KOPT-K1 (cell line): ENCODE measurements around the gene EFNB2.

Experiments
- H3K27ac ChIP-seq: fragments of 200-600 bp; sonication (generic); 2 replicates; pipeline ENCODE4 v1.5.1; 2016; ENCODE audit warnings: antibody characterized with exemption, mild to moderate bottlenecking, low read depth, low read length; ENCODE audit not compliant: poor library complexity, severe bottlenecking
- H3K36me3 ChIP-seq: fragments of 200-600 bp; sonication (generic); 2 replicates; pipeline ENCODE4 v1.5.1; 2017; ENCODE audit warnings: antibody characterized with exemption, mild to moderate bottlenecking, low read length, moderate library complexity; ENCODE audit not compliant: insufficient read depth
- H3K9me3 ChIP-seq: fragments of 200-600 bp; sonication (generic); 2 replicates; pipeline ENCODE4 v1.5.1; 2017; ENCODE audit warnings: antibody characterized with exemption, low read length, mild to moderate bottlenecking; ENCODE audit not compliant: insufficient read depth, poor library complexity, severe bottlenecking

Gene EFNB2

GRCh38 chr13:106522112-106522705 lies 13.3 kb downstream of the EFNB2 start:
- no peak overlapping the region for H3K27ac ChIP-seq
- no peaks in the 10 kb centered on the region for H3K9me3 ChIP-seq
- no peaks in the 10 kb centered on the region for H3K36me3 ChIP-seq

- H3K36me3 ChIP-seq: no peaks in the 10 kb centered on the region
- H3K27ac ChIP-seq: no peak overlapping the region
- no peaks in the 10 kb centered on the region for H3K9me3 ChIP-seq
These were observed 14.2 kb downstream of the EFNB2 start for GRCh38 chr13:106521095-106521799.

- Histone ChIP-seq H3K36me3 (no peaks in the 10 kb centered on the region), H3K27ac (no peak overlapping the region), H3K9me3 (no peaks in the 10 kb centered on the region)
These were observed 15.0 kb downstream of the EFNB2 start for GRCh38 chr13:106520251-106521054.

GRCh38 chr13:106518512-106518911 lies 16.9 kb downstream of the EFNB2 start:
- H3K27ac ChIP-seq: no peak overlapping the region
- H3K9me3 ChIP-seq: no peaks in the 10 kb centered on the region
- H3K36me3 ChIP-seq: no peaks in the 10 kb centered on the region

- no peak overlapping the region for H3K27ac ChIP-seq
- no peaks in the 10 kb centered on the region for H3K9me3 ChIP-seq
- H3K36me3 ChIP-seq: no peaks in the 10 kb centered on the region
These were observed 18.2 kb downstream of the EFNB2 start for GRCh38 chr13:106517109-106517847.

GRCh38 chr13:106515635-106516254 lies 19.7 kb downstream of the EFNB2 start:
- Histone ChIP-seq H3K36me3 (no peaks in the 10 kb centered on the region), H3K27ac (no peak overlapping the region), H3K9me3 (no peaks in the 10 kb centered on the region)

GRCh38 chr13:106514928-106515634 lies 20.4 kb downstream of the EFNB2 start:
- Histone ChIP-seq H3K27ac (no peak overlapping the region), H3K9me3 (no peaks in the 10 kb centered on the region), H3K36me3 (no peaks in the 10 kb centered on the region)

GRCh38 chr13:106513025-106513983 lies 22.2 kb downstream of the EFNB2 start:
- Histone ChIP-seq H3K9me3 (no peaks in the 10 kb centered on the region), H3K27ac (no peak overlapping the region)

GRCh38 chr13:106507560-106508274 lies 27.7 kb downstream of the EFNB2 start:
- H3K9me3 ChIP-seq: no peaks in the 10 kb centered on the region
- H3K27ac ChIP-seq: no peak overlapping the region
- H3K36me3 ChIP-seq: no peaks in the 10 kb centered on the region

More at GRCh38 chr13:106513025-106513983, 22.2 kb downstream of the EFNB2 start:
- H3K36me3 ChIP-seq: no peaks in the 10 kb centered on the region

GRCh38 chr13:106506286-106506685 lies 29.2 kb downstream of the EFNB2 start:
- no peak overlapping the region for H3K27ac ChIP-seq
- H3K9me3 ChIP-seq: no peaks in the 10 kb centered on the region
- H3K36me3 ChIP-seq: no peaks in the 10 kb centered on the region

GRCh38 chr13:106505732-106506131 lies 29.7 kb downstream of the EFNB2 start:
- Histone ChIP-seq H3K36me3 (no peaks in the 10 kb centered on the region), H3K9me3 (no peaks in the 10 kb centered on the region), H3K27ac (no peak overlapping the region)

GRCh38 chr13:106505295-106505694 lies 30.2 kb downstream of the EFNB2 start:
- no peak overlapping the region for H3K27ac ChIP-seq
- no peaks in the 10 kb centered on the region for H3K36me3 ChIP-seq
- H3K9me3 ChIP-seq: no peaks in the 10 kb centered on the region
